Heart right ventricle (tissue), 16 donors: ENCODE data around the gene RAD18. TPM values are rescaled to one million over a fixed set of nuclear protein-coding genes. Genes with fewer than 3 reads are reported as not detected.
A peak's percentile ranks its signal among the peaks of the same experiment; 100 is the strongest.

Experiments
- ATAC-seq, 8 donors: fragments of 200-7000 bp; cut with Tn5 transposase; one replicate each; pipeline ENCODE4 v1.9.1; 2020; ENCODE audit warnings: mild to moderate bottlenecking in 8 of 8, moderate library complexity in 8 of 8, moderate number of reproducible peaks in 1 of 8
- DNase-seq, 2 donors: peaks; one replicate each; pipeline ENCODE4 v3.0.0-alpha.2; 2020
- H3K27ac ChIP-seq, 10 donors: fragments of 200-600 bp; sonication (generic) in 2 of 10; one replicate each; pipeline versions ENCODE4 v1.5.0 to v1.8.0; 2020 to 2022; ENCODE audit warnings: mild to moderate bottlenecking in 3 of 10
- H3K27me3 ChIP-seq, 7 donors: fragments of 200-600 bp; one replicate each; pipeline ENCODE4 v1.8.0; 2021 to 2022; ENCODE audit warnings: mild to moderate bottlenecking in 2 of 7
- H3K36me3 ChIP-seq, 9 donors: fragments of 200-600 bp; sonication (generic) in 1 of 9; one replicate each; pipeline versions ENCODE4 v1.5.0 to v1.8.0; 2020 to 2022; ENCODE audit warnings: mild to moderate bottlenecking in 2 of 9
- H3K4me1 ChIP-seq, 9 donors: fragments of 200-600 bp; sonication (generic) in 1 of 9; one replicate each; pipeline versions ENCODE4 v1.5.0 to v1.8.0; 2020 to 2022; ENCODE audit warnings: mild to moderate bottlenecking in 4 of 9
- H3K4me3 ChIP-seq, 10 donors: fragments of 200-600 bp; sonication (generic) in 2 of 10; one replicate each; pipeline versions ENCODE4 v1.5.0 to v1.8.0; 2020 to 2022; ENCODE audit warnings: mild to moderate bottlenecking in 7 of 10, moderate library complexity in 2 of 10
- H3K9me3 ChIP-seq, 11 donors: fragments of 200-600 bp in 10 of 11; sonication (generic) in 2 of 11; one replicate each; pipeline versions ENCODE4 v1.5.0 to v1.8.0; 2013 to 2022; ENCODE audit warnings: mild to moderate bottlenecking in 2 of 11, control low read depth in 1 of 11, moderate library complexity in 1 of 11
- CTCF ChIP-seq, 9 donors: fragments of 200-600 bp; sonication (generic) in 2 of 9; IDR thresholded peaks; one replicate each; pipeline versions ENCODE4 v1.5.0 to v1.8.0; 2021 to 2022; ENCODE audit warnings: antibody characterized with exemption in 9 of 9, mild to moderate bottlenecking in 5 of 9, moderate library complexity in 1 of 9
- WGBS, 2 donors: extraction: QIAGEN DNeasy Blood & Tissue Kit; methylation state at CpG; one replicate each; pipeline ENCODE4 v1.1.7; 2013; ENCODE audit warnings: inconsistent platforms in 1 of 2; 5-methylcytosine and 5-hydroxymethylcytosine counted together
- intact Hi-C, 10 donors: fragments of 100-400 bp; cut with DNase I; formaldehyde crosslinking; loops; one replicate each; pipeline versions ENCODE4 v1.11.1 to v1.14.2; 2022
- polyA plus RNA-seq, 2 donors: library from polyadenylated mRNA; stranded (reverse); fragments of 200-250 nt; gene quantifications; one replicate each; pipeline ENCODE4 v1.2.3, GENCODE V29; 2013
- total RNA-seq, 10 donors: library from RNA; stranded (reverse); fragmentation: NEBNext Ultra II Directional in 3 of 10; extraction: Animal tissue kit (Norgen Biotek cat#: 25700) in 3 of 10; gene quantifications; one replicate each; pipeline versions ENCODE4 v1.2.1 to v1.2.4, GENCODE V29; 2021 to 2023
- donor health status: Arrhythmogenic right ventricular cardiomyopathy.
- donor health status: ischemic (EF 13 %, LVEDD 7.1; RV severe dilation, severe dysfunction).
- donor health status: healthy with polysubstance abuse.
- donor health status: DM: no; HTN: yes; CAD: no.
- donor health status: DM: no; HTN: no; CAD: no.
- donor health status: ischemic (EF 25% LVEDD 6.9; RV normal size, moderate dysfunction).
- donor health status: ischemic (EF 25% LVEDD 5.7; RV mildly dilated, moderate dysfunction).
- donor health status: healthy.
- donor health status: DM: yes; HTN: yes; CAD: no.
- donor health status: Ischemic cardiomyopathy.
- donor health status: ischemic (EF 35%, LVEDD 5.7; RV mildly dilated, moderate dysfunction).
- donor health status: nonischemic (EF 11% LVEDD 7.7; RV severe dilation, severe dysfunction).
- donor health status: DM: yes; HTN: yes; CAD: no.
- donor health status: PGD.
- donor health status: ischemic (EF 29% LVEDD 5.4; RV normal size, mild dysfunction).
- donor health status: nonischemic (EF 23%, LVEDD 6.1; RV moderate dilation, normal function).

RAD18 gene
- total and polyA plus RNA-seq, 12 donors = 0.97 to 4.6 (median 2.8) TPM

GRCh38 chr3:8983591-8983990, 20.3 kb upstream of the RAD18 start:
- TF ChIP-seq CTCF (IDR thresholded peaks at IDR 0.05) = no peak

GRCh38 chr3:8983026-8983425, 19.8 kb upstream of the RAD18 start:
- no peak for TF ChIP-seq CTCF (IDR thresholded peaks at IDR 0.05)
- H3K9me3 ChIP-seq = peaks cover 0 to 12% (median 0%) of the 10 kb centered on the region in 11 donors
- 72 to 88% methylated on average over 1 of the region's 1 CpG for WGBS, 2 donors

More at GRCh38 chr3:8983591-8983990, 20.3 kb upstream of the RAD18 start:
- DNase-seq = no peak
- WGBS, 2 donors = 96 to 98% methylated on average over 5 of the region's 5 CpGs
- peaks cover 0 to 10% (median 0%) of the 10 kb centered on the region in 11 donors for H3K9me3 ChIP-seq
- intact Hi-C loops = no loop called here
- H3K4me3 ChIP-seq = no peak overlapping the region
- no peaks in the 10 kb centered on the region for H3K27me3 ChIP-seq
- H3K27ac ChIP-seq = no peak overlapping the region
- ATAC-seq = no peak
- H3K36me3 ChIP-seq = peaks cover 0 to 5% (median 0%) of the 10 kb centered on the region in 9 donors
- H3K4me1 ChIP-seq = peaks cover 0 to 32% (median 6%) of the 10 kb centered on the region in 9 donors

GRCh38 chr3:8982509-8982908, 19.2 kb upstream of the RAD18 start:
- peak in 4 of 8 donors; percentile 45 to 56 (median 50) for ATAC-seq
- WGBS, 2 donors = 35 to 46% methylated on average over 5 of the region's 5 CpGs

More at GRCh38 chr3:8983026-8983425, 19.8 kb upstream of the RAD18 start:
- Histone ChIP-seq H3K27me3 (no peaks in the 10 kb centered on the region), H3K36me3 (peaks cover 0 to 5% (median 0%) of the 10 kb centered on the region in 9 donors), H3K4me3 (no peak overlapping the region), H3K27ac (peak overlapping the region in 1 of 10 donors; percentile 32), H3K4me1 (peaks cover 0 to 29% (median under 1%) of the 10 kb centered on the region in 9 donors)
- DNase-seq = no peak
- no peak for ATAC-seq
- intact Hi-C loops = no loop called here

GRCh38 chr3:8981700-8982099, 18.4 kb upstream of the RAD18 start:
- Histone ChIP-seq H3K27me3 (peaks cover 0 to 6% (median 0%) of the 10 kb centered on the region in 7 donors), H3K27ac (peak overlapping the region in 1 of 10 donors; percentile 56), H3K36me3 (peaks cover 0 to 5% (median 0%) of the 10 kb centered on the region in 9 donors), H3K9me3 (peaks cover 0 to 12% (median 0%) of the 10 kb centered on the region in 11 donors), H3K4me3 (no peak overlapping the region), H3K4me1 (peaks cover 0 to 24% (median 0%) of the 10 kb centered on the region in 9 donors)
- no peak for TF ChIP-seq CTCF (IDR thresholded peaks at IDR 0.05)
- intact Hi-C loops = no loop called here
- WGBS, 2 donors = 83 to 90% methylated on average over 9 of the region's 9 CpGs
- no peak for DNase-seq
- peak in 1 of 8 donors; percentile 15 for ATAC-seq

More at GRCh38 chr3:8982509-8982908, 19.2 kb upstream of the RAD18 start:
- no peak for DNase-seq
- intact Hi-C loops = no loop called here
- Histone ChIP-seq H3K36me3 (peaks cover 0 to 5% (median 0%) of the 10 kb centered on the region in 9 donors), H3K9me3 (peaks cover 0 to 12% (median 0%) of the 10 kb centered on the region in 11 donors), H3K27me3 (no peaks in the 10 kb centered on the region), H3K4me3 (no peak overlapping the region), H3K4me1 (peaks cover 0 to 24% (median 0%) of the 10 kb centered on the region in 9 donors), H3K27ac (no peak overlapping the region)
- TF ChIP-seq CTCF (IDR thresholded peaks at IDR 0.05) = no peak
